A673 (cell line): Measurements from ENCODE around the gene C1orf210. TPM values are rescaled to one million over a fixed set of nuclear protein-coding genes. Genes with fewer than 3 reads are reported as not detected.

Source experiments
- BruUV-seq: library from RNA; stranded (reverse); fragments of 400-500 nt; replicated peaks from 2 replicates; lab custom pipeline; 2021; lab: Mats Ljungman, UMichigan
- CTCF ChIA-PET: fragments of 300-600 bp; sonication (Branson Sonifier 250); formaldehyde crosslinking; loops from one replicate; lab custom pipeline; 2022; ENCODE audit warnings: antibody characterized with exemption; lab: Charles Lee
- POLR2A ChIA-PET: fragments of 300-600 bp; sonication (Branson Sonifier 250); formaldehyde crosslinking; loops from one replicate; lab custom pipeline; 2022; ENCODE audit warnings: antibody characterized with exemption; ENCODE audit not compliant: low non-redundant PET; lab: Charles Lee
- DNase-seq: peaks from one replicate; pipeline ENCODE4 v3.0.0-alpha.2; 2015; ENCODE audit warnings: low spot score
- H3K27ac ChIP-seq: fragments of 200-600 bp; sonication (generic); 2 replicates; pipeline ENCODE4 v1.5.1; 2016; ENCODE audit warnings: mixed run types, low read depth, mild to moderate bottlenecking, mixed read lengths, antibody characterized with exemption, low read length; ENCODE audit not compliant: poor library complexity, severe bottlenecking
- H3K27me3 ChIP-seq: fragments of 200-600 bp; sonication (generic); replicated peaks from 2 replicates; pipeline ENCODE4 v1.6.1; 2017; ENCODE audit warnings: mixed run types, low read depth, mild to moderate bottlenecking, mixed read lengths, antibody characterized with exemption, low read length; ENCODE audit not compliant: insufficient read depth, poor library complexity
- H3K36me3 ChIP-seq: fragments of 200-600 bp; sonication (generic); 2 replicates; pipeline ENCODE4 v1.6.1; 2016; ENCODE audit warnings: mixed run types, mild to moderate bottlenecking, mixed read lengths, antibody characterized with exemption, low read length; ENCODE audit not compliant: insufficient read depth, poor library complexity, severe bottlenecking
- H3K4me1 ChIP-seq: fragments of 200-600 bp; sonication (generic); 2 replicates; pipeline ENCODE4 v1.6.1; 2017; ENCODE audit warnings: mixed run types, mild to moderate bottlenecking, mixed read lengths, antibody characterized with exemption, low read length; ENCODE audit not compliant: insufficient read depth, poor library complexity, severe bottlenecking
- H3K4me3 ChIP-seq: fragments of 200-600 bp; sonication (generic); 2 replicates; pipeline ENCODE4 v1.5.1; 2016; ENCODE audit warnings: low read depth, mixed run types, mild to moderate bottlenecking, mixed read lengths, low read length; ENCODE audit not compliant: poor library complexity, severe bottlenecking
- H3K9me3 ChIP-seq: fragments of 200-600 bp; sonication (generic); 2 replicates; pipeline ENCODE4 v1.6.1; 2016; ENCODE audit warnings: mixed run types, low read depth, mild to moderate bottlenecking, mixed read lengths, antibody characterized with exemption, low read length; ENCODE audit not compliant: poor library complexity, severe bottlenecking
- CTCF ChIP-seq: fragments of 300-800, 200-600 bp; sonication (generic); conservative IDR thresholded peaks from 2 replicates; pipeline ENCODE4 v1.5.1; 2017; ENCODE audit warnings: low read depth, mild to moderate bottlenecking, antibody characterized with exemption, low read length, moderate library complexity, mixed read lengths
- EZH2 ChIP-seq: fragments of 200-600 bp; sonication (generic); IDR thresholded peaks from 2 replicates; pipeline ENCODE4 v1.6.1; 2017; ENCODE audit warnings: borderline replicate concordance, low read depth, mild to moderate bottlenecking, mixed read lengths, antibody characterized with exemption, low read length; ENCODE audit not compliant: poor library complexity, severe bottlenecking
- intact Hi-C: fragments of 100-400 bp; cut with micrococcal nuclease; formaldehyde crosslinking; loops from one replicate; pipeline ENCODE4 v1.10.0; 2022; ENCODE audit not compliant: unreplicated experiment
- total RNA-seq: library from RNA; stranded (reverse); gene quantifications from 2 replicates; pipeline ENCODE4 v1.2.3, GENCODE V29; 2021

The C1orf210 gene
- total RNA-seq, 1 experiment from 2014 or later, result not detected

GRCh38 chr1:43299101-43299500 is 13.7 kb upstream of the C1orf210 start:
- intact Hi-C loops, result no loop called here
- TF ChIP-seq CTCF (no peak), EZH2 (no peak)
- no TSS peak for BruUV-seq
- POLR2A ChIA-PET, result no interaction called here
- H3K27me3 ChIP-seq, result no peaks in the 10 kb centered on the region
- no peak overlapping the region for H3K27ac ChIP-seq
- no peaks in the 10 kb centered on the region for H3K9me3 ChIP-seq
- CTCF ChIA-PET, result no interaction called here
- H3K4me3 ChIP-seq, result no peak overlapping the region
- H3K4me1 ChIP-seq, result no peaks in the 10 kb centered on the region
- DNase-seq, result no peak
- no peaks in the 10 kb centered on the region for H3K36me3 ChIP-seq

- H3K27ac ChIP-seq, result no peak overlapping the region
- no peak for DNase-seq
- no peaks in the 10 kb centered on the region for H3K27me3 ChIP-seq
- CTCF ChIA-PET, result no interaction called here
- no TSS peak for BruUV-seq
- TF ChIP-seq CTCF (no peak), EZH2 (no peak)
- no peaks in the 10 kb centered on the region for H3K9me3 ChIP-seq
- H3K4me1 ChIP-seq, result no peaks in the 10 kb centered on the region
- intact Hi-C loops, result no loop called here
- POLR2A ChIA-PET, result no interaction called here
- no peaks in the 10 kb centered on the region for H3K36me3 ChIP-seq
- no peak overlapping the region for H3K4me3 ChIP-seq
Observed at GRCh38 chr1:43298055-43298454, 12.7 kb upstream of the C1orf210 start.

GRCh38 chr1:43296207-43296606 is 10.8 kb upstream of the C1orf210 start:
- Histone ChIP-seq H3K36me3 (no peaks in the 10 kb centered on the region), H3K27ac (no peak overlapping the region), H3K9me3 (no peaks in the 10 kb centered on the region), H3K27me3 (no peaks in the 10 kb centered on the region), H3K4me3 (no peak overlapping the region), H3K4me1 (no peaks in the 10 kb centered on the region)
- intact Hi-C loops, result no loop called here
- TF ChIP-seq EZH2, result no peak
- TF ChIP-seq CTCF, result no peak
- CTCF ChIA-PET, result no interaction called here
- no TSS peak for BruUV-seq
- DNase-seq, result no peak
- POLR2A ChIA-PET, result no interaction called here
